ENCODE measurements around the gene PTPRK. TPM values are rescaled to one million over a fixed set of nuclear protein-coding genes. Genes with fewer than 3 reads are reported as not detected.

The PTPRK gene
- total and polyA plus RNA-seq, 4 donors: 8.2 to 224 (median 42.9) TPM

DNA sequence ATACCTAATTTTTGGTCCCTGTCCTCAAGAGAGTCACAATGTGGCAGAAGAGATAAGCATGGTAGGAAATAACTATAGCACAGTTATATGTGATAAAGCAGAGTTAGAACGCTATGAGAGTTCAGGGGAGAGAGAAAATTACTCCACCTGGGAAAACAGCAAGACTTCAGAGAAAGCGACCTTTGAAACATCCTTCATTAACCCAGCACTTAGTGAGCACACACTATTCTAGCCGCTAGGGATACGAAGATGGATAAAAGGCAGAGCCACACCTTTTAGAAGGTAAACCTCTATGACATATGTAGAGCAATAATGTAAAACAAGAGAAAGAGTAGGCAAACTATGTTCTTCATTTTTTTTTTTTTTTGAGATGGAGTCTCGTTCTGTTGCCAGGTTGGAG, 264.3 kb downstream of the PTPRK start:
- Histone ChIP-seq H3K27me3 (ENCODE audit: control insufficient read depth in 3 of 3, insufficient read depth in 3 of 3, low read length in 2 of 3) (no peaks in the 10 kb centered on the region), H3K9me3 (ENCODE audit: control insufficient read depth in 4 of 4, insufficient read depth in 3 of 4, low read length in 3 of 4) (no peaks in the 10 kb centered on the region), H3K27ac (ENCODE audit: low read depth in 1 of 2, low read length in 1 of 2) (no peak overlapping the region), H3K9ac (ENCODE audit: insufficient read depth in 1 of 2, low read length in 2 of 2) (no peak overlapping the region), H3K36me3 (ENCODE audit: control insufficient read depth in 4 of 4, insufficient read depth in 4 of 4, low read length in 4 of 4) (no peaks in the 10 kb centered on the region), H3K4me1 (ENCODE audit: control insufficient read depth in 5 of 5, insufficient read depth in 5 of 5, low read length in 5 of 5) (peaks cover 0 to 6% (median 0%) of the 10 kb centered on the region in 5 donors), H3K4me3 (no peak overlapping the region)
- no peak for DNase-seq
- no peak for ATAC-seq (ENCODE audit: insufficient read depth, low FRiP score)
- TF ChIP-seq CTCF (IDR thresholded peaks at IDR 0.05; ENCODE audit: control extremely low read depth, extremely low read depth): no peak
- WGBS, 2 donors: 96 to 97% methylated on average over 5 of the region's 5 CpGs

GRCh38 chr6:128252341-128253176, 267.8 kb downstream of the PTPRK start:
- Histone ChIP-seq H3K27ac (ENCODE audit: low read depth in 1 of 2, low read length in 1 of 2) (no peak overlapping the region), H3K36me3 (ENCODE audit: control insufficient read depth in 4 of 4, insufficient read depth in 4 of 4, low read length in 4 of 4) (no peaks in the 10 kb centered on the region), H3K9ac (ENCODE audit: insufficient read depth in 1 of 2, low read length in 2 of 2) (no peak overlapping the region), H3K4me3 (no peak overlapping the region), H3K9me3 (ENCODE audit: control insufficient read depth in 4 of 4, insufficient read depth in 3 of 4, low read length in 3 of 4) (no peaks in the 10 kb centered on the region), H3K4me1 (ENCODE audit: control insufficient read depth in 5 of 5, insufficient read depth in 5 of 5, low read length in 5 of 5) (peaks cover 0 to 6% (median 0%) of the 10 kb centered on the region in 5 donors), H3K27me3 (ENCODE audit: control insufficient read depth in 3 of 3, insufficient read depth in 3 of 3, low read length in 2 of 3) (no peaks in the 10 kb centered on the region)
- no peak for TF ChIP-seq CTCF (IDR thresholded peaks at IDR 0.05; ENCODE audit: control extremely low read depth, extremely low read depth)
- no peak for ATAC-seq (ENCODE audit: insufficient read depth, low FRiP score)
- 85 to 89% methylated on average over 4 of the region's 4 CpGs for WGBS, 2 donors
- no peak for DNase-seq

DNA sequence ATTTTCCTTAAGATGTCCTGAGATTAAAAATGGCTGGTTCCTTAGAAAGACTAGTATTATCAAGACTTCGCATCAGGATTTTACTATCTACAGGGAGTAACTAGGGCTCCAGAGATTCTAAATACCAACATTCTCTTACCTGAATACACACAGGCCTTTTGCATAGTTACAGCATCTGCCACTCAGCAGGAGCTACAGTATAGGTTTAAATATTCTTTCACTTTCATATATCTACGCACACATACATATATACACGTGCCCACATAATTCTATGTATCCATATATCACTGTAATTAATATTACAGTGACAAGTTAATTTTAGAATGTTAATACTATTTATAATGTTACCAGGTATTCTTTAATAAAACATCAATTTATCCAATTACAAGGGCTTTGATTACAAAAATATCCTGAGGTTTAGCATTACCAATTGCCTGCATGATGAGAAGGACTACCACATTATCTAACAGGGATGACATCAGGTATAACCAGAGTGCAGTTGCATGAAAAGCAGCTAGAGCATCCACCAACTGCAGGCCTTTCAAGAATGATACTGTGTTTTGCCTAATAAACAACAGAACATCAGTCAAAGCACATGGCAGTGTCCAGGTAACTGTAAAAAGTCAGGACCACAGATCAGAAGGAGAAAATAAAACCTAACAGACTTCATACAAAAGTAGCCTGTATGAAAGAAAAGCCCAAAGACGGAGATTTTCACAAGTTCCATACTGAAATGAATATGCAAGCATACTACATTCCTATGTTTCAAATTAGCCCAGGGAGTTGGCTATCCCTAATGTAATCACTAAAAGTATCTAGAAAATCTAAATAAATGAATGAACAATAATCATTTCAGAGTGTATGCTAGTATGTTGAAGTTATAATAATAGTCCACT, 268.7 kb downstream of the PTPRK start:
- WGBS, 2 donors: 93 to 96% methylated on average over 4 of the region's 4 CpGs
- no peak for DNase-seq
- ATAC-seq (ENCODE audit: insufficient read depth, low FRiP score): no peak
- H3K9me3 ChIP-seq (ENCODE audit: control insufficient read depth in 4 of 4, insufficient read depth in 3 of 4, low read length in 3 of 4): no peaks in the 10 kb centered on the region
- peaks cover 0 to 8% (median 0%) of the 10 kb centered on the region in 5 donors for H3K4me1 ChIP-seq (ENCODE audit: control insufficient read depth in 5 of 5, insufficient read depth in 5 of 5, low read length in 5 of 5)
- no peak overlapping the region for H3K9ac ChIP-seq (ENCODE audit: insufficient read depth in 1 of 2, low read length in 2 of 2)
- no peak for TF ChIP-seq CTCF (IDR thresholded peaks at IDR 0.05; ENCODE audit: control extremely low read depth, extremely low read depth)
- no peak overlapping the region for H3K27ac ChIP-seq (ENCODE audit: low read depth in 1 of 2, low read length in 1 of 2)
- no peaks in the 10 kb centered on the region for H3K36me3 ChIP-seq (ENCODE audit: control insufficient read depth in 4 of 4, insufficient read depth in 4 of 4, low read length in 4 of 4)
- no peak overlapping the region for H3K4me3 ChIP-seq
- H3K27me3 ChIP-seq (ENCODE audit: control insufficient read depth in 3 of 3, insufficient read depth in 3 of 3, low read length in 2 of 3): no peaks in the 10 kb centered on the region

Data from lung (tissue), 12 donors.